ENCODE measurements around the gene ZNF783.
"Not testable (repeated sequence)": the region's sequence is repeated elsewhere in the genome, so short reads cannot be mapped to it uniquely, and the experiment has no call there.

ZNF783 gene

DNA sequence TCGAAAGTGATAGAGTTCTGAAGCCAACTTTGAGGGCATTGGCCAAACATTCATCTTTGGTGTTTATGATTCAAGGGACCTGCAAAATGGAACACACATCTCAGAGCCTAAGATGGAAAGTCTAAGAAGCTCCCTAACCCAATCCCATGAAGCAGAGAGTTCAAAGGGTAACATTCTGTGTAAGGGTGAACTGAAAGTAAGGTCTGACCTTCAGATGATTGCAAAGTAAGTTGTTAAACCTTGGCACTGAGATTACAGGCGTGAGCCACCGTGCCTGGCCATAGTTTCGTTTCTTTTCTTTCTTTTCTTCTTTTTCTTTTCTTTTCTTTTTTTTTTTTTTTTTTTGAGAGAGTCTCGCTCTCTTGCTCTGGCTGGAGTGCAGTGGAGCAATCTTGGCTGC, 20.3 kb upstream of the ZNF783 start:
- DNase-seq, result no peak

GRCh38 chr7:149245244-149245643, 16.8 kb upstream of the ZNF783 start:
- peak; percentile 69 for DNase-seq

DNA sequence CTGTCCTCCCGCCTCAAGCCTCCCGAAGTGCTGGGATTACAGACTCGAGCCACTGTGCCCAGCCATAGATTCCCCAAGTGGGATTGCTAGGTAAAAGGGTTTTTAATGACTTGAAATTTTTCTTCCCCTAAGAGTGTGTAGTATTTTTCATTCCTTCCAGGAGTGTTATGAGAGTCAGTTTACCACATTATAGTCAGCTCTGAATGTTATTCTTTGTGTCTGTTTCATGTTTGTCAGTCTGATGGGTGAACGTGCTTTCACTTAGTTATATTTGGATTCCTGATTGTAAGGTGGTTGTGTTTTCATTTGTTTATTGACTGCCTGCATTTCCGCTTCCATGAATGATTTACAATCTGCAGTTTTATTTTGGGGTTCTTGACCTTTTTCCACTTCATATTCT, 16.3 kb upstream of the ZNF783 start:
- no peak for DNase-seq

- no peak for DNase-seq
Observed at GRCh38 chr7:149248777-149249176, 13.2 kb upstream of the ZNF783 start.

DNA sequence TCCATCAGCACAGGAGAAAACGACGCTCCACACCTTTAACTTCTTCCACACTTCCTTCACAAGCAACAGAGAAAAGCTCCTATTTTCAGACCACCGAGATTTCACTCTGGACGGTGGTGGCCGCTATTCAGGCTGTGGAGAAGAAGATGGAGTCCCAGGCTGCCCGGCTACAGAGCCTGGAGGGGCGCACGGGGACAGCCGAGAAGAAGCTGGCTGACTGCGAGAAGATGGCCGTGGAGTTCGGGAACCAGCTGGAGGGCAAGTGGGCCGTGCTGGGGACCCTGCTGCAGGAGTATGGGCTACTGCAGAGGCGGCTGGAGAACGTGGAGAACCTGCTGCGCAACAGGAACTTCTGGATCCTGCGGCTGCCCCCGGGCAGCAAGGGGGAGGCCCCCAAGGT, 11.8 kb upstream of the ZNF783 start:
- not testable (repeated sequence) for DNase-seq

- DNase-seq, result not testable (repeated sequence)
Observed at GRCh38 chr7:149251518-149251917, 10.5 kb upstream of the ZNF783 start.

- no peak for DNase-seq
Observed at GRCh38 chr7:149252378-149252777, 9.6 kb upstream of the ZNF783 start.

DNA sequence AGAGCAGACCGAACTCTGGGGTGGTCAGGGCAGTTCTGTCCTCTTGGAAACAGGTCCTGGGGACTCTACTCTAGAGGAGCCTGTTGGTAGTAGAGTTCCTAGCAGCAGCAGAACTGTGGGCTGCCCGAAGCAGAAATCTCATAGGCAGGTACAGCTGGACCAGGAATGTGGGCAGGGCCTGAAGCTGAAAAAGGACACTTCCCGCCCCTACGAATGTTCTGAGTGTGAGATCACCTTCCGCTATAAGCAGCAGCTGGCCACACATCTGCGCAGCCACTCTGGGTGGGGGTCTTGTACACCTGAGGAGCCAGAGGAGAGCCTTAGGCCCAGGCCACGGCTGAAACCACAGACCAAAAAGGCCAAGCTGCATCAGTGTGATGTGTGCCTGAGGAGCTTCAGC, 8.3 kb upstream of the ZNF783 start:
- DNase-seq, result no peak

DNA sequence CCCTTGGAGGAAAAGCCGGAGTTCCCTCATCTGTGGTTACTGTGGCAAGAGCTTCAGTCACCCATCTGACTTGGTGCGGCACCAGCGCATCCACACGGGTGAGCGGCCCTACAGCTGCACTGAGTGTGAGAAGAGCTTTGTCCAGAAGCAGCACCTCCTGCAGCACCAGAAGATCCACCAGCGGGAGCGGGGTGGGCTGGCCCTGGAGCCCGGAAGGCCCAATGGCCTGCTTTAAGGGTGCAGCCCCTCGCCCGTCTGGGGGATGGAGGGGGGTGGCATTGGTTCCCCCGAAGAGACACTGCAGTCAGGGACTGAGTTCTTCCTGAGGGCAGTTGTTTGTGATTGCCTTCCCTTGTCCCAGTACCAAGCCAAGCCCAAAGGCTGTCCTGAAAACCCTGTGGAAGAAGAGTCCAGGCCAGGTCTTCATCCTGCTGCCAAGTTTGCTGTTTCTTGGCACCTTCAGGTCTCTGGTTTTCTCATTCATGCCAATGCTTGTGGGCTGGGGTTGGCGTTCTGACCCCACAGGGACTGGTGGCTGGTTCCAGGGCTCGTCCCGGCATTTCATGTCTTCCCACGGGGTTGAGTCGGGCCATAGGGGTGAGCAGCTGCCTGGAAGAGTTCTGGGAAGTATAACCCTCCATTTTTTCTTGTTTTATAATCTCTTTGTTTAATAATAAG, 7.7 kb upstream of the ZNF783 start:
- DNase-seq, result no peak

DNA sequence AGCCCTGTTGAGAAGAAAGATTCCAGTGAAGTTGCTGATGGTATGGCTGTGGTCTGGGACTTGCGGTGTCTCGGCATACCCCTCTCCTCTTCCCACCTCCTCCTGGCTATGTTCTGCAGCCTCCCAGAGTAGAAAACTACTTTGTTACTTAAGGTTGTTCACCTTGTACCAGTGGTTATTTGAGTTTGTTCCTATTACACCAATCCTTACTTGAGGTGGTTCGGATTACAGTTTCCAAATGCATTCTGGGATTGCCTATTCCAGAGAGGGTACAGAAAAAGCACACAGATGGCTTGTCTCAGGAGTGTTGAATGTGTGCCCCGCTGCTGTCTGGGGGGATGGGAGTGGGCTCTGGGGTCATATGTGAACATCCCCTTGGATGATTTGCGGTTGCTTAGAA, 6.8 kb upstream of the ZNF783 start:
- no peak for DNase-seq

DNA sequence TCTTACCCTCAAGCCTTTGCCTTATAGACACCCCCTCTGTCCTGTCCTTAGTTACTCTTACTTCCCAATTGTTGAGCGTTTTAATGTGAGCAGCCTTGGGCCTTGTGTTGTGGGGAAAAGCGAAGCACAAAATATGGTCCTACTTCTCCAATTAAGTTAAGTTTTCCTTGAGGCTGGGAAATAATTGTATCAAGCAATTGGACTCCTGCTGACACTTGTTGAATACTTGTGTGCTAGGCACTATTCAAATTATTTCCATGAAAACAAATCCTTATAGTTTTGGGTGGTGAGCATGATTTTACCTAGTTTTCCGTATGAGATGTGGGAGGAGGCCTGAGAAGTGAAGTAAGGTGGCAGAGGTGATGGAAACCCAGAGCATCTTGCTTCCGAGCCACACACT, 5.4 kb upstream of the ZNF783 start:
- no peak for DNase-seq

DNA sequence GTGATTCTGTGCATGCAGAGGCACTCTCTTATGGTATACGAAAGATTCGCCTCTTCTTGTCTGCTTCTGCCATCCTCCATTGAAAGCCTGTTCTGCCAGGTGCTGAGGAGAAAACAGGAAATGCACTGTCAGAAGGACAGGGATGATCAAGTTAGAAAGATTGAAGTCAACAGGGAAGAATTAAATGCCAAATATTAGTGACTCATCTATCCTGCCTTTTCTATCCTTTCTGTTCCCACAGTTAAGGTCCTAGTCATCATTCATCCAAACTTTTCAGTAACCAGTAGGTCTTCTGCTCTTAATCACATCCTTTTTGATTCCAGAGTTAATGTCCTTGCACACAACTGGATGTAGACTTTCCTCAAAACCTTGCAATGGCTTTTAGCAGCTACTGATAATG, 4.8 kb upstream of the ZNF783 start:
- no peak for DNase-seq

- DNase-seq, result no peak
Observed at GRCh38 chr7:149261316-149261828, 624 bp upstream of the ZNF783 start.

DNA sequence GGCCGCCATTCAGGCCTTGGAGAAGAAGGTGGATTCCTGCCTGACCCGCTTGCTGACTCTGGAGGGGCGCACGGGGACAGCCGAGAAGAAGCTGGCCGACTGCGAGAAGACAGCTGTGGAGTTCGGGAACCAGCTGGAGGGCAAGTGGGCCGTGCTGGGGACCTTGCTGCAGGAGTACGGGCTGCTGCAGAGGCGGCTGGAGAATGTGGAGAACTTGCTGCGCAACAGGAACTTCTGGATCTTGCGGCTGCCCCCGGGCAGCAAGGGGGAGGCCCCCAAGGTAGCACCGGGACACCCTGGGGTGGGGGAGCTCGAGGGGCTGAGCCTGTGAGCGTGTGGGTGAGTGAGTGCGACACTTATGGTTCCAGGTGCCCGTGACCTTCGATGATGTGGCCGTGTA, 4.5 kb downstream of the ZNF783 start:
- DNase-seq, result no peak

- no peak for DNase-seq
Observed at GRCh38 chr7:149267733-149268132, 5.7 kb downstream of the ZNF783 start.

GRCh38 chr7:149274424-149274823, 12.4 kb downstream of the ZNF783 start:
- not testable (repeated sequence) for DNase-seq

GRCh38 chr7:149277871-149278270, 15.9 kb downstream of the ZNF783 start:
- no peak for DNase-seq

- no peak for DNase-seq
Observed at GRCh38 chr7:149278396-149278795, 16.4 kb downstream of the ZNF783 start.

DNA sequence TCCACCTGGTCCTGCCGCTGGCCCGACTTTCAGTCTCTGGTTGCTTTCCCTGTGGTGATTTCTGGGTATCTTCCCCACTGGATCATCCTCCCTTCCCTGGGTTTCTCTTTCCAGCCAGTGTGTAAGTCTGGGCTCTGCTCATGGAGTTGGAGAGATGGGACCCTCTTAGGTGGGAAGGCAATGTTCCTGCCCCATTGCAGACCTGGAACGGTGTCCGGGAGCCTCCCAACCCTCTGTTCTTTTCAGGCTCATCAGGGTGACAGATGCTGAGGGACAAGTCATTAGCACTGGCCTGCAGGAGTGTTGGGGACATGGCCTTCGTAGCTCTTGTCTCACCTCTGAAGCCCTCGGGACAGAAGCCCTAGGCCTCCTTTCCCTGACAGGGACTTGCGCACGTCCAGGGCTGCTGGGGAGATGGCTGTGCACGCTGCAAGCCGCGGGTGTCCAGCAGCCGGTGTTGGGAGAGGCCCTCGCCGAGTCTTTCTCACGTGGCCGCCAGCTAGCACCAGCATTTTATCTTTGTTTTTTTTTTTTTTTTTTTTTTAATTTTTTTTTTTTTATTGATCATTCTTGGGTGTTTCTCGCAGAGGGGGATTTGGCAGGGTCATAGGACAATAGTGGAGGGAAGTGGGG, 17.2 kb downstream of the ZNF783 start:
- DNase-seq, result no peak

GRCh38 chr7:149280151-149280550, 18.2 kb downstream of the ZNF783 start:
- no peak for DNase-seq

GRCh38 chr7:149280661-149281507, 18.9 kb downstream of the ZNF783 start:
- DNase-seq, result no peak

- no peak for DNase-seq
Observed at GRCh38 chr7:149281508-149282330, 19.7 kb downstream of the ZNF783 start.

GRCh38 chr7:149282331-149282655, 20.3 kb downstream of the ZNF783 start:
- DNase-seq, result no peak
